Measurements from ENCODE around the gene SRP19. TPM values are rescaled to one million over a fixed set of nuclear protein-coding genes. Genes with fewer than 3 reads are reported as not detected.
A peak's percentile ranks its signal among the peaks of the same experiment; 100 is the strongest.

The SRP19 gene
- total and polyA plus RNA-seq, 9 of the 15 experiments (the other 6 are each of a cell fraction or from before 2014, with no cell fraction given), result 52.3 to 357 (median 146) TPM

- TF ChIP-seq TEAD2 (tag; IDR thresholded peaks at IDR 0.05), result no peak
- TF ChIP-seq NCOA2 (IDR thresholded peaks at IDR 0.05; ENCODE audit: partially characterized antibody in 2 of 2), result no peak
- TF ChIP-seq RAD51 (IDR thresholded peaks at IDR 0.05; ENCODE audit: borderline replicate concordance, low read depth), result peak; percentile 45
- peak; percentile 46; the same call in 1 of the 2 replicates for TF ChIP-seq HDAC2 (IDR thresholded peaks at IDR 0.05)
- 0 out of 2 replicates have a peak, but pooled peaks have one; percentile 33 for TF ChIP-seq CTBP1 (IDR thresholded peaks at IDR 0.05; ENCODE audit: borderline replicate concordance)
- no peak for TF ChIP-seq ZNF717 (CRISPR knock-in tag; IDR thresholded peaks at IDR 0.05)
- TF ChIP-seq NFIC (IDR thresholded peaks at IDR 0.05), result no peak; the same call in 1 of the 2 replicates
- no peak for TF ChIP-seq MTA1 (IDR thresholded peaks at IDR 0.05; ENCODE audit: borderline replicate concordance)
- TF ChIP-seq THRB (CRISPR knock-in tag; conservative IDR thresholded peaks at IDR 0.05), result no peak
- no peak for TF ChIP-seq ZNF76 (CRISPR knock-in tag; IDR thresholded peaks at IDR 0.05; ENCODE audit: borderline replicate concordance)
- TF ChIP-seq CHAMP1 (IDR thresholded peaks at IDR 0.05), result no peak
- TF ChIP-seq PTBP1 (IDR thresholded peaks at IDR 0.05; ENCODE audit: low read depth, low read length), result no peak
- TF ChIP-seq STAT5B (CRISPR knock-in tag; IDR thresholded peaks at IDR 0.05), result no peak
- TF ChIP-seq FOXM1 (IDR thresholded peaks at IDR 0.05; ENCODE audit: low read depth), result peak; percentile 34; the same call in 1 of the 2 replicates
- peak; percentile 96; the same call in 1 of the 2 replicates for TF ChIP-seq FOXM1 (CRISPR knock-in tag; IDR thresholded peaks at IDR 0.05; ENCODE audit: low read depth)
- no peak for TF ChIP-seq FOXA1 (IDR thresholded peaks at IDR 0.05; ENCODE audit: borderline replicate concordance)
- TF ChIP-seq FOXP1 (CRISPR knock-in tag; IDR thresholded peaks at IDR 0.05), result peak; percentile 99
- TF ChIP-seq ZEB2 (IDR thresholded peaks at IDR 0.05), result peak; percentile 85; the same call in 1 of the 2 replicates
- TF ChIP-seq IRF2 (CRISPR knock-in tag; IDR thresholded peaks at IDR 0.05), result no peak
- no peak for TF ChIP-seq SNIP1 (IDR thresholded peaks at IDR 0.05; ENCODE audit: low read depth)
- peak; percentile 75; the same call in 1 of the 2 replicates for TF ChIP-seq FOXJ3 (CRISPR knock-in tag; IDR thresholded peaks at IDR 0.05)
- TF ChIP-seq SMC3 (conservative IDR thresholded peaks at IDR 0.05; ENCODE audit: insufficient read depth, low read depth, low read length), result 0 out of 2 replicates have a peak, but pooled peaks have one; percentile 23
- no peak for TF ChIP-seq KLF13 (tag; IDR thresholded peaks at IDR 0.05; ENCODE audit: borderline replicate concordance, low read depth)
- TF ChIP-seq ZNF282 (CRISPR knock-in tag; IDR thresholded peaks at IDR 0.05), result no peak
- no peak; the same call in none of the 2 replicates for TF ChIP-seq BRD4 (IDR thresholded peaks at IDR 0.05)
- no peak for TF ChIP-seq CGGBP1 (CRISPR knock-in tag; IDR thresholded peaks at IDR 0.05)
- TF ChIP-seq NCOA1 (IDR thresholded peaks at IDR 0.05; ENCODE audit: low read depth), result peak; percentile 95
- no peak for TF ChIP-seq SRSF9 (IDR thresholded peaks at IDR 0.05; ENCODE audit: borderline replicate concordance, low read depth, low read length)
- TF ChIP-seq BACH1 (tag; IDR thresholded peaks at IDR 0.05), result no peak
Measured at GRCh38 chr5:112860929-112861637, at the start of gene SRP19 (continued).
